Measurements from ENCODE around the gene KAT2B. TPM values are rescaled to one million over a fixed set of nuclear protein-coding genes. Genes with fewer than 3 reads are reported as not detected.

The KAT2B gene
- total and polyA plus RNA-seq, 2 of the 8 experiments (the other 6 are each of a cell fraction or from before 2014, with no cell fraction given): 0.24 to 0.91 TPM

DNA sequence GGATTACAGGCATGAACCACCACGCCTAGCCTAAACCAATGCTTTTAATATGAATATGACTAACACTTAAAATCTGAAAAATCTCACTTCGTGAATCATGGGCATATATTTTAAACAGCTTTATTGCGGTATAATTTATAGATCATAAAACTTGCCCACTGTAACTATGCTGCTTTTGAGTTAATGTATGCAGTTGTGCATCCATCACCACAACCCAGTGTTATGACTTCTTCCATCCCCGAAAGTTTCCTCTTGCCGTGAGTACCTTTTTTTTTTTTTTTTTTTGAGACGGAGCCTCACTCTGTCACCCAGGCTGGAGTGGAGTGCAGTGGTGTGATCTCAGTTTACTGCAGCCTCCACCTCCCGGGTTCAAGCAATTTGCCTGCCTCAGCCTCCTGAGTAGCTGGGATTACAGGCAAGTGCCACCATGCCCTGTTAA lies 7.1 kb downstream of the KAT2B start:
- no peak for FAIRE-seq
- H2BK20ac ChIP-seq (ENCODE audit: low read length): no peak overlapping the region
- no peaks in the 10 kb centered on the region for H3K23me2 ChIP-seq (ENCODE audit: low read depth, low read length)
- H2AK5ac ChIP-seq (ENCODE audit: low read depth, low read length): no peak overlapping the region
- no peak overlapping the region for H4K91ac ChIP-seq (replicated peaks; ENCODE audit: insufficient read length, low read length)
- H3K27me3 ChIP-seq (replicated peaks in 1 of 4; ENCODE audit: control insufficient read depth in 3 of 4, extremely low read depth in 1 of 4, insufficient read depth in 3 of 4, low read length in 3 of 4): no peaks in the 10 kb centered on the region
- H3K4me1 ChIP-seq (replicated peaks in 1 of 4; ENCODE audit: control insufficient read depth in 3 of 4, insufficient read depth in 4 of 4, low read length in 3 of 4): no peaks in the 10 kb centered on the region
- H2AFZ ChIP-seq (ENCODE audit: low read length): no peak overlapping the region
- no peaks in the 10 kb centered on the region for H3K79me1 ChIP-seq (ENCODE audit: low read depth, low read length)
- no peaks in the 10 kb centered on the region for H3K9me3 ChIP-seq (ENCODE audit: insufficient read depth in 2 of 2, low read depth in 1 of 2, low read length in 1 of 2)
- H3K18ac ChIP-seq (ENCODE audit: extremely low read depth, low read length): no peak overlapping the region
- no peak overlapping the region for H3K56ac ChIP-seq (replicated peaks; ENCODE audit: insufficient read length, low read depth, low read length)
- no peak overlapping the region for H2BK15ac ChIP-seq (ENCODE audit: low read length)
- no peak overlapping the region for H3K4me2 ChIP-seq (ENCODE audit: insufficient read depth in 1 of 2, low read depth in 2 of 2, low read length in 2 of 2)
- H3K79me2 ChIP-seq (ENCODE audit: control insufficient read depth in 1 of 2, insufficient read depth in 2 of 2, low read length in 2 of 2): no peaks in the 10 kb centered on the region
- H3K14ac ChIP-seq (ENCODE audit: insufficient read length): no peak overlapping the region
- H3K4ac ChIP-seq (replicated peaks; ENCODE audit: insufficient read length, low read depth, low read length): no peak overlapping the region
- no peak overlapping the region for H3K27ac ChIP-seq (ENCODE audit: low read depth, low read length)
- H3K4me3 ChIP-seq (ENCODE audit: extremely low read depth in 1 of 4, insufficient read depth in 2 of 4, low read depth in 3 of 4, low read length in 4 of 4): no peak overlapping the region
- H4K20me1 ChIP-seq (replicated peaks in 1 of 2; ENCODE audit: control insufficient read depth in 1 of 2, insufficient read depth in 2 of 2, low read length in 2 of 2): no peaks in the 10 kb centered on the region
- ChIA-PET CTCF (ENCODE audit: partially characterized antibody) (no interaction called here), POLR2A (ENCODE audit: partially characterized antibody) (no interaction called here)
- no peak overlapping the region for H2BK120ac ChIP-seq (replicated peaks; ENCODE audit: low read depth, low read length)
- DNase-seq (ENCODE audit: low read depth in 1 of 2, low spot score in 2 of 2): no peak
- H4K5ac ChIP-seq (ENCODE audit: insufficient read length, low read depth, low read length): no peak overlapping the region
- H3K36me3 ChIP-seq (ENCODE audit: control insufficient read depth in 2 of 4, insufficient read depth in 4 of 4, low read length in 3 of 4): no peaks in the 10 kb centered on the region
- no peak overlapping the region for H2BK5ac ChIP-seq (ENCODE audit: low read depth, low read length)
- 88% methylated on average over 6 of the region's 7 CpGs; no CpG with 5 or more reads in 1 of the 2 experiments for WGBS, 2 experiments (ENCODE audit: extremely low coverage in 1 of 2, insufficient coverage in 1 of 2, insufficient read length in 1 of 2, insufficient replicate concordance in 2 of 2, low coverage in 1 of 2, low lambda C conversion rate in 2 of 2, missing lambda C conversion rate in 1 of 2)
- no peak overlapping the region for H3K23ac ChIP-seq (ENCODE audit: insufficient read length)
- no peak overlapping the region for H2BK12ac ChIP-seq (ENCODE audit: low read depth, low read length)
- H3K9ac ChIP-seq (replicated peaks in 1 of 4; ENCODE audit: extremely low read depth in 1 of 4, low read depth in 3 of 4, low read length in 3 of 4): no peak overlapping the region
- H4K8ac ChIP-seq (ENCODE audit: extremely low read depth, insufficient read depth, low read length): no peak overlapping the region
- no peak for TF ChIP-seq YY1 (IDR thresholded peaks at IDR 0.05; ENCODE audit: low read depth, low read length)
- TF ChIP-seq HDAC2 (IDR thresholded peaks at IDR 0.05; ENCODE audit: borderline replicate concordance in 1 of 2, low read depth in 2 of 2, low read length in 2 of 2): no peak
- TF ChIP-seq, protein P1, sequence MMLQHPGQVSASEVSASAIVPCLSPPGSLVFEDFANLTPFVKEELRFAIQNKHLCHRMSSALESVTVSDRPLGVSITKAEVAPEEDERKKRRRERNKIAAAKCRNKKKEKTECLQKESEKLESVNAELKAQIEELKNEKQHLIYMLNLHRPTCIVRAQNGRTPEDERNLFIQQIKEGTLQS (IDR thresholded peaks at IDR 0.05; ENCODE audit: insufficient read depth, low read depth, low read length): no peak
- TF ChIP-seq GABPA (IDR thresholded peaks at IDR 0.05; ENCODE audit: borderline replicate concordance, insufficient read depth, low read length): no peak
- no peak for TF ChIP-seq CHD1 (IDR thresholded peaks at IDR 0.05; ENCODE audit: low read depth, low read length)
- TF ChIP-seq, protein P2, sequence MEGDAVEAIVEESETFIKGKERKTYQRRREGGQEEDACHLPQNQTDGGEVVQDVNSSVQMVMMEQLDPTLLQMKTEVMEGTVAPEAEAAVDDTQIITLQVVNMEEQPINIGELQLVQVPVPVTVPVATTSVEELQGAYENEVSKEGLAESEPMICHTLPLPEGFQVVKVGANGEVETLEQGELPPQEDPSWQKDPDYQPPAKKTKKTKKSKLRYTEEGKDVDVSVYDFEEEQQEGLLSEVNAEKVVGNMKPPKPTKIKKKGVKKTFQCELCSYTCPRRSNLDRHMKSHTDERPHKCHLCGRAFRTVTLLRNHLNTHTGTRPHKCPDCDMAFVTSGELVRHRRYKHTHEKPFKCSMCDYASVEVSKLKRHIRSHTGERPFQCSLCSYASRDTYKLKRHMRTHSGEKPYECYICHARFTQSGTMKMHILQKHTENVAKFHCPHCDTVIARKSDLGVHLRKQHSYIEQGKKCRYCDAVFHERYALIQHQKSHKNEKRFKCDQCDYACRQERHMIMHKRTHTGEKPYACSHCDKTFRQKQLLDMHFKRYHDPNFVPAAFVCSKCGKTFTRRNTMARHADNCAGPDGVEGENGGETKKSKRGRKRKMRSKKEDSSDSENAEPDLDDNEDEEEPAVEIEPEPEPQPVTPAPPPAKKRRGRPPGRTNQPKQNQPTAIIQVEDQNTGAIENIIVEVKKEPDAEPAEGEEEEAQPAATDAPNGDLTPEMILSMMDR (IDR thresholded peaks at IDR 0.05; ENCODE audit: control extremely low read depth in 1 of 3, insufficient read depth in 1 of 3, low read depth in 1 of 3, low read length in 3 of 3): no peak
- TF ChIP-seq RNF2 (IDR thresholded peaks at IDR 0.05; ENCODE audit: borderline replicate concordance, low read depth, low read length, missing control alignments, poor library complexity, severe bottlenecking): no peak
- no peak for TF ChIP-seq BRCA1 (IDR thresholded peaks at IDR 0.05; ENCODE audit: low read depth, low read length)
- no peak for TF ChIP-seq CTBP2 (IDR thresholded peaks at IDR 0.05; ENCODE audit: borderline replicate concordance, insufficient read depth, insufficient read length, low read length)
- TF ChIP-seq POLR2AphosphoS5 (IDR thresholded peaks at IDR 0.05; ENCODE audit: low read depth, low read length): no peak
